Putamen (tissue), 1 donor: ENCODE data around the gene GOLGA5.
"Not testable (repeated sequence)": the region's sequence is repeated elsewhere in the genome, so short reads cannot be mapped to it uniquely, and the experiment has no call there.

Experiments used
- DNase-seq: peaks from one replicate; pipeline ENCODE4 v3.0.0-alpha.2; 2016; ENCODE audit warnings: low spot score

Gene GOLGA5

DNA sequence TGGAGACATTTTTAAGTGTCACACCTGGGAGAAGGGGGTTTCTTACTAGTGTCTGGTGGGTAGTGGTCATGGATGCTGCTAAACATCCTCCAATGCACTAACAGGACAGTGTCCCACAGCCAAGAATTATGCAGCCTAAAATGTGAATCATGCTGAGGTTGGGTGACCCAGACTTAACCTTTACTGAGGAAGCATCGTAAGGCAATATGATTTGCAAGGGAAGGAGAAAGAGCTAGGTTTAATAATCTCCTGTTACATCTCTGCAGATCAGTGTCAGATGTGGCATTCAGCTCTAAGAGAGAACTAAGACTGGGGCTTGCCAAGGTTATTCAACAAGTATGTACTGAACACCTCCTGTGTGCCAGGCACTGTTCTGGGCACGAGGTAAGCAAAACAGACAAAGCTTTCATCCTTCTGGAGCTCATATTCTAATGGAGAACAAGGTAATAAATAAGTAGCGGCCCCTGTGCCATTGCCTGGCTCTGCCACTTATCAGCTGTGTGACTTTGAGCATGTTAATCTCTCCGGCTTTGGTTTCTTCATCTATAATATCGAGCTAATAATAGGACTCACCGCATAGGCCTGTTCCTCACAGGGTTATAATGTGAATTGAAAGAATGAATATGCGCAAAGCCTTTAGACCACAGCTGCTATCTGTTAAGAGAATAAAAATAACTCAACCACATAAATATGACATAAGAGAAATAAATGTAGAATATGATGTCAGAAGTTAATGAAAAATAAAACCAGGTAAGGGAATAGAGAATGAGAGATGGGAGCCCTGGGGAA, 13.5 kb upstream of the GOLGA5 start:
- DNase-seq, result no peak

DNA sequence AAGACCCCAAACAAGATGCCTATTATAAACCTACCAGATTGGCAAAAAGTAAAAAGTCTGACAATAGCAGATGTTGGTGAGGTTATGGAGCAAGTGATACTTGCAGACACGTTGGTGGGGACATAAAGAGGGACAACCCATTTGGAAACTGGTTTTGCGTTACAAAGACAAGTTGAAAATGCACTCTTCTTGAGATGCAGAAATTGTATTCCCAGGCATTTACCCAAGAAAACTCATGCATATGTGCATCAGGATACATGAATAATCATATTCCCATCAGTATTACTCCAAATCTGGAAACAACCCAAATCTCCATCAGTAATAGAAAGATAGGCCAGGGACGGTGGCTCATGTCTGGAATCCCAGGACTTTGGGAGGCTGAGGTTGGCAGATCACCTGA, 12.8 kb upstream of the GOLGA5 start:
- no peak for DNase-seq

DNA sequence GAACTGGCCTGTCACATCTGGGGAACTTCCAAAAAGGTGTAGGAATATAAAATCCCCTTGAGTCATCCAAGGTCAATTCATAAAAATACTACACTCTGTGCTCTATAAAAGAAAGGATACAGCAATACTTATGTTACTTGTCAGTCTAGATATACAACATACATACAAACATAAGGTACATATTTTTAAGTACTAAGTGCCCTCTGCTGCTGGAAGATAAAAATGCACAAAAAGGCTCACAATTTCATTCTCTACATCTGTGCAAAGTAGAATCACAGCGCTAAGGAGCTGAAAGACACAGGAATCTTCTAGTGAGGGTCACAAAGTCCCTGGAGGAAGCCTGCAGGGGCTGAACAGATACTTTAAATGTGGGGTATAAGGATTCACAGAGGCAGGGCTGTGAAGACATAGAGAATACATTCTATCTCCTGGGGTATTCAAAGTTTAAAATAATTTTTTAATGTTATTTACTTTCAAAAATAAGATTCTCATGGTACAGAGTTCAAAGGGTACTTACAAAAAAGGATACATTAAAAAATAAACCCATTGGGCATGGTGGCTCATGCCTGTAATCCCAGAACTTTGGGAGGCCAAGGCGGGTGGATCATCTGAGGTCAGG, 10.2 kb upstream of the GOLGA5 start:
- peak; percentile 47 for DNase-seq

DNA sequence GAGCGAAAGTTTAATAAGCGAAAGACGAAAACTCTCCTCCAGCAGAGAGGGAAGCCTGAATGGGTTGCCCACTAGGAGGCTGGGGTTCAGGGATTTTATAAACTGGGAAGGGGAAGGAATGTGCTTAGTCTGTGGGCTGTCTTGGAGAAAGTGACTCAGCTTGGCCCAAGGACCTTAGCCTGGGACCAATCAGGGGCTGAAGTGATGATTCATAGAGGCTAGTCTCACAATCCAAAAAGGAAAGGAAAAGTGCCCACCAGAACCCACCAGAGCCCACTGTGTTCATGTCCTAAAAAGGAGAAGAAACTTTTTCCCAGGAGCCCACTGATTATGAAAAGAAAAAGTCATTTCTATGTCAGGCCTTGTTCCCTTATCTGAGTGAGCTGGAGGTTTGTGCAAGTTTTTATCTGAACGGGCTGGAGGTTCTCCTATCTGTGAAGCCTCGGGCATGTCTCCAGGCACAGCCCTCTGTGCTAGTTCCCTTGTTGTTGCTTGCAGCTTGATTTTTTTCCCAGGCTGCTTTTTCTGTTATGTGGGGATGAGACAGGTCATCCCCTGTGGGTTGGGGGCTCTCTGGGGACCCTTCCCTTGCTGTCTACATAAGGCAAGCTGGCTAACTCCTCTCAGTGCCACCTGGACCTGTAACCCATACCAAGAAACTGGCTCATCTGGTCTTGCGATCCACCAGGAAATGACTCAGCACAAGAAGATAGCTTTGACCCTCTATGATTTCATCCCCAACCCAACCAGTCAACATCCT, 8.3 kb upstream of the GOLGA5 start:
- no peak for DNase-seq

DNA sequence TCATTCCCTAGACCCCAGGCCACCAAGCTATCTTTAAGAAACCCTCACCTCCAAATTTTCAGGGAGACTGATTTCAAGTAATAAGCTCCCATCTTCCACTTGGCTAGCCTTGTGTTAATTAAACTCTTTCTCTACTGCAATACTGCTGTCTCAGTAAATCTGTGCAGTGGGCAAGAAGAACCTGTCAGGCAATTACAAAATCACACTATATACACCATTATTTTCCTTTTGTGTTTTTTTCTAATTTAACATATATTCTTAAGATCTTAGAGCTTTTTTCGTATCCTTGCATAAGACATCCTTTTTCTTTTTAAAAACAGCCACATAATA, 7.7 kb upstream of the GOLGA5 start:
- DNase-seq, result no peak

DNA sequence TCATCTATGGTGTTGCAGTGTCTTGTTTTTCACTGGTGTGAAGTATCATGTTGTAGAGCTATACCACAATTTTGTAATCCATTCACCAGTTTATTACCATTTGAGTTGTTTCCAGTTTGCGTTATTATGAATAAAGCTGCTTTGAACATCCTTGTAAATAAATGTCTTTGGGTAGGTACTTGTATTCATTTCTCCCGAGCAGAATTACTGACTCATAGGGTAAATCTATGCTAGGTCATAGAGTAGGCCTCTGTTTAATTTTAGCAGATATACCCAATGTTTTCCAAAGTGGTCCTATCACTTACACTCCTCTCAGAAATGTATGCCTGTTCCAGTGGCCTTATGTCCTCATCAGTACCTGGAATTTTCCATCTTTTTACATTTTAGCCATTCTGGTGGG, 6.6 kb upstream of the GOLGA5 start:
- no peak for DNase-seq

DNA sequence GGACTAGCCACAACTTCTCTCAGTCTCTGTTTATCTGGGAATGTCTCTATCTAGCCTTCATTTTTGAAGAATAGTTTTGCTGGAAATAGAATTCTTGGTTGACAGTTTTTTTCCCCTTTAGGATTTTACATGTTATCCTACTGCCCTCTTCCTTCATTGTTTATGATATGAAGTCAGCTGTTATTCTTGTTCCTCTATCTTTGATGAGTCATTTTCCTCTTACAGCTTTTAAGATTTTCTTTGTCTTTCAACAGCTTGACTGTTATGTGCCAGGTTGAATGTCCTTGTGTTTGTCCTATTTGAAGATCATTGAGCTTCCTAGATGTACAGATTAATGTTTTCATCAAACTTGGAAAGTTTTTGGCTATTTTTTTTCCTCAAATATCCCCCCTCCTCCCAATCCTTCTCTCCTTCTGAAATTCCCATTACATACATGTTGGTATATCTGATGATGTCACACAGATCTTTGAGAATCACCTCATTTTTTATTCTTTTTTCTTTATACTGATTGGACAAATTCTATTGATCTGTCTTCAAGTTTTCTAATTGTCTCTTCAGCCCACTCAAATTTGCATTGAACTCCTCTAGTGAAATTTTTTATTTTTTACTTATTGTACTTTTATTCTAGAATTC, 4.5 kb upstream of the GOLGA5 start:
- DNase-seq, result no peak

DNA sequence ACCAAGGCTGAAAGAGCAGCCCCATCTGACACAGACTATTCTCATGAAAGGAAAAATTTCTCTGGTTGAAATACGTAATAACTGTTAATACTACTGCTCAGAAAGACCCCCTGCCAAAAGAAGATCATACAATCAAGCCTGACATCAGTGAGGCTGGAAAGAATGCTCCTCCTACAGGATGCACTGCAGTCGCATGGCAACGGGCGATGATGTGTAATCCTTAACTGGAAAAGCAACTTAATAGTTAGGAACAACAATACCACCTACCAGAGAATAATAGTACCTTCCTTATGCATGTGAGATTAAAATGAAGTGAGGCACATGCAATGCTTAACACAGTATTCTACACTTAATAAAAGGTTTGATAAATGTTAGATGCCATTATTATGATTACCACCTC, 1.2 kb upstream of the GOLGA5 start:
- no peak for DNase-seq

DNA sequence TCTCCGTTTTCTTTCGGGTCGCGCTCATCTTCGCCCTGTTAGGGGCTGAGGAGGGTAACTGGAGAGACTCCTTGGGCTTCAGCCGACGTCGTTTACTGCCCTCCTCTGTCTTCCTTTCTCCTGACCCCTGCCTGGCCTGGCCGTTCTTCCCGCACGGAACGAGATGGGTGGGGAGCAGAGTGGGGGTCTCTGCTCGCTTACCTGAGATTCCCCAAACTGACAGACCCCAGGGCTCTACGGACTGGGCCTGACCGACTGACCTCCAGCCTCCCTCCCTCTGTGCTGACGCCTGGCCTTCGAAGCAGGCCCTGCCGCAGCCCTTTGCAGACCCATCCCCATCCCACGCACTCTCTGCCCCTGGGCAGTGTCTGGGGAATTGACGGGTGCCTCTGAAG, 439 bp downstream of the GOLGA5 start:
- DNase-seq, result no peak

DNA sequence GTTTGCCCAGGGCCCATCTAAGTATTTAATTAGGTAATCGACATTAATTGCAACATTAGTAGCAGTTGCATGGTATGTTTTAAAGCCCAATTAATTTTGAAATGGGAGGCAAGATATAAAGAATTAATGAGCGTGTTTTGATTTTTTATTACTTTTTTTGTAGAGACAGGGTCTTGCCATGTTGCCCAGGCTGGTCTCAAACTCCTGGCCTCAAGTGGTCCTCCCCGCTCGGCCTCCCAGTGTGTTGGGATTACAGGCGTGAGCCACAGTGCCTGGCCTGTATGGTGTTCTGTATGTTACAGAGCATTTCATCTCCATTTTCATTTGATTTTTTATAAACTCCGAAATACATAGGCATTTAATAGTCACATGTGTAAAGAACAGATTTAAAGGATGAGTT, 856 bp downstream of the GOLGA5 start:
- DNase-seq, result no peak

DNA sequence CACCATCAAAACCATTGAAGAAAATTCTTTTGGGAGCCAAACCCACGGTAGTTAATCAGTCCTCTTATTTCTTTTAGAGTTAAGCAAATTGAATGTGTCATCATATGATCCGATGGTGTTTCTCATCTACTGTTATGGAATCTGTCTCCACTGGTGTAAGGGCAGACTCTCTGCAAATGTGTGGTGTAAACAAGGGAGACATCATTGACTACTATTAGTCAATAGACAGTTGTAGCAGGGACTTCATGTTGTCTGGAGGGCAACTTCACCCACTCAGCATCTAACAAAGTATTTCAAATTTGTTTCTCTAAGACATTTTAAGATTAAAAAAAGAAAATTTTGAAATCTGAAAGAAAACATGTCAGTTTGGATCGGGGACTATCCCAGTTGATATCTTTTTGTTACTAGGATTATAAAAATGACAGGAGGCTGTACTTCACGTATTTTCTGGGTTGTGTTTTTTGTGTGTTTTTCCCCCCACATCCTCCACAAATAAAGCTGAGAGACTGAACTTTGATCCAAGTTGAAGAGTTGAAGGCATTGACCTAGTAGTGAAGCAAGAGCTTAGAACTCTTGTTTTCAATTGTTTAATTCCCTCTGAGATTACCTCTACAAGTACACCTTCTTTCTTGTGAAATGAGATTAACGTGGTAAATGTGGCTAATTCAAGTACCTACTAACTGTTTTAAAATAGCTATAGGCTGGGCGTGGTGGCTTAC, 4.0 kb downstream of the GOLGA5 start:
- no peak for DNase-seq

DNA sequence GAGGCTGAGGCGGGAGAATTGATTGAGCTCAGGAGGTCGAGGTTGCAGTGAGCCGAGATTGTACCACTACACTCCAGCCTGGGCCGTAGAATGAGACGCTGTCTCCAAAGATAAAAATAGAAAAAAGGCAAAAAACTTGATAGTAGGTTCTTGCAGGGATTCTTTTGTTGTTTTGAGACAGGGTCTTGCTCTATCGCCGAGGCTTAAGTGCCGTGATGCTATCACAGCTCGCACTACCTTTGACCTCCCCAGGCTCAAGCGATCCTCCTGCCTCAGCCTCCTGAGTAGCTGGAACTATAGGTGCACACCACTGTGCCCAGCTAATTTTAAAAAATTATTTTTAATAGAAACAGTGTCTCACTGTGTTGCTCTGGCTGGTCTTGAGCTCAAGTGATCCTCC, 4.7 kb downstream of the GOLGA5 start:
- DNase-seq, result no peak

DNA sequence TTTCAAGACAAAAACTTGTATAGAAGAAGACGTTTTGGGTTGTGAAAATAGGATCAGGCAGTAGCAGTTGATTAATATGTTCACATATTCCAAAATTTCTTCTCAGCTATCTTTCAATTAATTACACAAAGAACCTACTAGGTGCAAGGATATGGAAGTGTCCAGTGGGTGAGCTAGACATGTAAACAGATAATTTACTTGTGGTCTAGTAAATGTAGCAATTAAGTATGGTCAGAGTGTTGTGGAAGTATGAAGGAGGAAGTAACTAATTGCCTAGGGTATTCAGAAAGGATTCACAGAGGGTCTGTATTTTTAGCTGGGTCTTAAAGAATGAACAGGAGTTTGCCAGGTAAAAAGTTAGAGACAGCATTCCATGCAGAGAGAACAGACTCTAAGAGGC, 5.9 kb downstream of the GOLGA5 start:
- DNase-seq, result no peak

DNA sequence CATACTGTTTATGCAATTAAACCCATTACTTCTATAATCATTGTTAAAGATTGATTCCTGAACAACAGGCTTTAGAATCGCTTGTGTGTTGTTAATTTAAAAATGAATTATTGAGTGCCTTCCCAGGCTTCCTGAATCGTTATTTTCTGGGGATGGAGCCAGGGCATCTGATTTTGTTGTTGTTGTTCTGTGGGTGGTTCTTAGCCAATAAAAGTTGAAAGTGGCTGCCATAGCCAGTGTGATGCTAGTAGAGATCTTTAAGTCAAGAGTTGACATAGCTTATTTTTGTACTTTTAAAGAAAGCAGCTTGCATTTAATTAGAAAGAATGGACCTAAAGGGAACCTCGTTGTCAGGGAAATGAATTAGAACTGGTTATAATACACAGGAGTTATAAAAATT, 6.4 kb downstream of the GOLGA5 start:
- DNase-seq, result no peak

DNA sequence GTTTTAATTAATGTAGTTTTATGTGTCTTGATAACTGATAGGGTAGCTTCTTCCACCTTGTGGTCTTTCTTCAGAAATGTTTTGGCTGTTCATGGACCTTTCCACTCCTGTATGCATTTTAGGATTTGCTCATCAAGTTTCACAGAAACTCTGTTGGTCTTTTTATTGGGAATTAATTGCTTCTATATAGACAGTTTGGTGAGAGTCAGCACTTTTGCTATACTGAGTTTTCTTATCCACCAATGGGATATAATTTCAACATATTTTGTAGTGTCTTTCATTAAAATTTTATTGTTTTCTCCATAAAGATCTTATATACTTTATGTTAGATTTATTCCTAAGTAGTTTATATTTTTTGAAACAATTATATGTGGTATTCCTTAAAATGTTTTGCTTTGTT, 7.8 kb downstream of the GOLGA5 start:
- no peak for DNase-seq

DNA sequence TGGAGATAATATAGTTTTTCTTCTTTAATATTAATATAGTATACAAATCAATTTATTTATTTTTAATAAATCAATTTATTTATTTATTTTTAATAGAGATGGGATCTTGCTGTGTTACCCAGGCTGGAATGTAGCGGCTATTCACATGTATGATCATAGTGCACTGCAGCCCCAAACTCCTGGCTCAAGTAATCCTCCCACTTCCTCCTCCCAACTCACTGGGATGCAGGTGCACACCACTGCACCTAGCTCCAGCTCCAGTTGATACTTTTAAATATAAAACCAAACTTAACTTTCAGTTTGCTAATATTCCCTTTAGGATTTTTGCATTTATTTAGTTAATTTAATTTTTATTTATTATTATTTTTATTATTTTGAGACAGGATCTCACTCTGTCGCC, 8.6 kb downstream of the GOLGA5 start:
- DNase-seq, result no peak

DNA sequence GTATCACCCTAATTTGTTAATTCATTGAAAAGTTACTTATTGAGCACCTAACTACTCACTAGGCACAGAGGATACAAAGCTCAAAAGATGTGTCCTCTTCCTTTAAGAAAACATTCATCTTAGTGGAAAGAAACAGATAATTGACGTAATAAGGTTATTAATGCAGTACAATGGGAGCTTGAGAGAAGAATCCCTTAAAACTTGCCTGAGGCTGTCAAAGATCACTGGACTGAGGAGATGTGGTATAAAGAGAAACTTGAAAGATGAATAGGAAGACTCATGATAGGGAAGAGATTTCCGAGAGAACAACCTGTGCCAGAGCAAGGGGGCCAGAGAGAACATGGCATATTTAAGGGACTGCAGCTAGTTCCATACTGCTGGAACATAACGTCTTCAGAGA, 19.1 kb downstream of the GOLGA5 start:
- DNase-seq, result no peak

DNA sequence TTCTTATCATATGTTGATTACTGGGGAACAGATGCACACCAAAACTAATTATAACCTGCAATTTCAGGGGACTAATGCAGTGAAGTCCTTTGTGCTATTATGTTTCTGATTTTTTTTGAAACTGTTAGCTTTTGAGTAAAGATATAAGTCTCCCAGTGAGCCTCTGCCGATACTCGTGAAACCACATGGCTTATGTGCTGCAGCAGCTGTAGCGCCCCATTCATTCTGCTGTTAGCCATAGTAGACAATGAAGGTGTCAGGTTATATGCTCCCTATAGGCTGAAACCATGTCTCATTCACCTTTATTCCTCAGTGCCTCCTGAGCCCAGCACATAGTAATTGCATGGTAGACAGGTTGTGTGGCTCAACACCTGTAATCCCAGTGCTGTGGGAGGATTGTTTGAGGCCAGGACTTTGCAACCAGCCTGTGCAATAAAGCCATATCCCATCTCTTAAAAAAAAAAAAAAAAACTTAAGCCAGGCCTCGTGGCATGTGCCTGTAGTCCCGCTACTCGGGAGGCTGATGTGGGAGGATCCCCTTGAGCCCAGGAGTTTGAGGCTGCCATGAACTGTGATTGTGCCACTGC, 25.0 kb downstream of the GOLGA5 start:
- no peak for DNase-seq

DNA sequence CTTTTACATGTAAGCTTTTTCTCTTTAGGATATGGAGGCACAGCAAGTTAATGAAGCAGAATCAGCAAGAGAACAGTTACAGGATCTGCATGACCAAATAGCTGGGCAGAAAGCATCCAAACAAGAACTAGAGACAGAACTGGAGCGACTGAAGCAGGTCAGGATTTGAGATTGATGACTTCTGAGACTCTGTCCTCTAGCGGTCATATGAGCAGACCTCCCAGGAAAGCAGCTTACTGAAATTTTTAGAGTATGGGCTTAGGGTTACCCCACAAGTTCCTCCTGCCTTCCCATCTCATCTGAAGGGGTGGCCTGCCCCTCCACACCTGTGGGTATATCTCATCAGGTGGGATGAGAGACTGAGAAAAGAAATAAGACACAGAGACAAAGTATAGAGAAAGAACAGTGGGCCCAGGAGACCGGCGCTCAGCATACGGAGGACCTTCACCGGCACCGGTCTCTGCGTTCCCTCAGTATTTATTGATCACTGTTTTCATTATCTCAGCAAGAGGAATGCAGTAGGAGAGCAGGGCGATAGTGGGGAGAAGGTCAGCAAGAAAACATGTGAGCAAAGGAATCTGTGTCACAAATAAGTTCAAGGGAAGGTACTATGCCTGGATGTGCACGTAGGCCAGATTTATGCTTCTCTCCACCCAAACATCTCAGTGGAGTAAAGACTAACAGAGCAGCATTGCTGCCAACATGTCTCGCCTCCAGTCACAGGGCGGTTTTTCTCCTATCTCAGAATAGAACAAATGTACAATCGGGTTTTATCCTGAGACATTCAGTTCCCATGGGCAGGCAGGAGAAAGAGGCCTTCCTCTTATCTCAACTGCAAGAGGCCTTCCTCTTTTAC, 25.8 kb downstream of the GOLGA5 start:
- DNase-seq, result not testable (repeated sequence)

DNA sequence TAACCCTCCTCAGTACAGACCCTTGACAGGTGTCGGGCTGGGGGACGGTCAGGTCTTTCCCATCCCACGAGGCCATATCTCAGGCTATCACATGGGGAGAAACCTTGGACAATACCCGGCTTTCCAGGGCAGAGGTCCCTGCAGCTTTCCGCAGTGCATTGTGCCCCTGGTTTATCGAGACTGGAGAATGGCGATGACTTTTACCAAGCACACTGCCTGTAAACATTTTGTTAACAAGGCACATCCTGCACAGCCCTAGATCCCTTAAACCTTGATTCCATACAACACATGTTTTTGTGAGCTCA, 26.4 kb downstream of the GOLGA5 start:
- DNase-seq, result not testable (repeated sequence)

DNA sequence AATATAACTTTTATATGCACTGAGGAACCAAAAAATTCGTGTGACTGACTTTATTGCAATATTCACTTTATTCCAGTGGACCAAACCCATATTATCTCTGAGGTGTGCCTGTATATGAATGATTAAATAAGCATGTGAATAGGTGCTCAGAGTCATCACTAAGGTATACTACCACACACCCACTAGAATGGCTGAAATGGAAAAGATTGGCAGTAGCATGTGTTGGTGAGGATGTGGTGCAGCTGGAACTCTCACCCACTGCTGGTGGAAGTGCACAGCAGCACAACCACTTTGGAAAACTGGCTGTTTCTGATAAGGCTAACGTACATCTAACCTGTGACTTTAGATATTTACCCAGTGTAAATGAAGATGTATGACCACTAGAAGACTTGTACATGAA, 36.8 kb downstream of the GOLGA5 start:
- DNase-seq, result no peak
